ENCODE results near the gene ADAMTS14.

The ADAMTS14 gene

GRCh38 chr10:70781461-70782051 is 109.2 kb downstream of the ADAMTS14 start:
- TF ChIP-seq CTCF (IDR thresholded peaks at IDR 0.05; ENCODE audit: low read depth, low read length, missing control alignments), result no peak
- H3K4me3 ChIP-seq (ENCODE audit: low read depth, low read length), result no peak overlapping the region
- in situ Hi-C loops (cut with HindIII; ENCODE audit: low sequenced_read_pairs), result no loop called here
- no peak for DNase-seq (ENCODE audit: low read depth)

GRCh38 chr10:70782086-70782745 is 109.9 kb downstream of the ADAMTS14 start:
- no peak overlapping the region for H3K4me3 ChIP-seq (ENCODE audit: low read depth, low read length)
- DNase-seq (ENCODE audit: low read depth), result no peak
- in situ Hi-C loops (cut with HindIII; ENCODE audit: low sequenced_read_pairs), result no loop called here
- no peak for TF ChIP-seq CTCF (IDR thresholded peaks at IDR 0.05; ENCODE audit: low read depth, low read length, missing control alignments)

- in situ Hi-C loops (cut with HindIII; ENCODE audit: low sequenced_read_pairs), result no loop called here
- no peak for TF ChIP-seq CTCF (IDR thresholded peaks at IDR 0.05; ENCODE audit: low read depth, low read length, missing control alignments)
- DNase-seq (ENCODE audit: low read depth), result no peak
- no peak overlapping the region for H3K4me3 ChIP-seq (ENCODE audit: low read depth, low read length)
Measured at GRCh38 chr10:70782746-70783680, 110.7 kb downstream of the ADAMTS14 start.

GRCh38 chr10:70784016-70784415 is 111.7 kb downstream of the ADAMTS14 start:
- no peak overlapping the region for H3K4me3 ChIP-seq (ENCODE audit: low read depth, low read length)
- no peak for TF ChIP-seq CTCF (IDR thresholded peaks at IDR 0.05; ENCODE audit: low read depth, low read length, missing control alignments)
- in situ Hi-C loops (cut with HindIII; ENCODE audit: low sequenced_read_pairs), result no loop called here
- no peak for DNase-seq (ENCODE audit: low read depth)

GRCh38 chr10:70784471-70784870 is 112.2 kb downstream of the ADAMTS14 start:
- H3K4me3 ChIP-seq (ENCODE audit: low read depth, low read length), result no peak overlapping the region
- in situ Hi-C loops (cut with HindIII; ENCODE audit: low sequenced_read_pairs), result no loop called here
- no peak for TF ChIP-seq CTCF (IDR thresholded peaks at IDR 0.05; ENCODE audit: low read depth, low read length, missing control alignments)
- DNase-seq (ENCODE audit: low read depth), result no peak

GRCh38 chr10:70785190-70785589 is 112.9 kb downstream of the ADAMTS14 start, which contains the start of gene TBATA:
TBATA (minus strand) TSS chr10:70785377; CDS start chr10:70783379, 1,998 bp downstream.
- DNase-seq (ENCODE audit: low read depth), result no peak
- in situ Hi-C loops (cut with HindIII; ENCODE audit: low sequenced_read_pairs), result no loop called here
- H3K4me3 ChIP-seq (ENCODE audit: low read depth, low read length), result no peak within 1 kb of the TSS
- TF ChIP-seq CTCF (IDR thresholded peaks at IDR 0.05; ENCODE audit: low read depth, low read length, missing control alignments), result no peak
